ENCODE results near the gene CD9. TPM values are rescaled to one million over a fixed set of nuclear protein-coding genes. Genes with fewer than 3 reads are reported as not detected.

CD9 gene
- total and polyA plus RNA-seq, 2 donors (not counting 1 experiment from before 2014, with no cell fraction given): 7.2 to 12.8 TPM

DNA sequence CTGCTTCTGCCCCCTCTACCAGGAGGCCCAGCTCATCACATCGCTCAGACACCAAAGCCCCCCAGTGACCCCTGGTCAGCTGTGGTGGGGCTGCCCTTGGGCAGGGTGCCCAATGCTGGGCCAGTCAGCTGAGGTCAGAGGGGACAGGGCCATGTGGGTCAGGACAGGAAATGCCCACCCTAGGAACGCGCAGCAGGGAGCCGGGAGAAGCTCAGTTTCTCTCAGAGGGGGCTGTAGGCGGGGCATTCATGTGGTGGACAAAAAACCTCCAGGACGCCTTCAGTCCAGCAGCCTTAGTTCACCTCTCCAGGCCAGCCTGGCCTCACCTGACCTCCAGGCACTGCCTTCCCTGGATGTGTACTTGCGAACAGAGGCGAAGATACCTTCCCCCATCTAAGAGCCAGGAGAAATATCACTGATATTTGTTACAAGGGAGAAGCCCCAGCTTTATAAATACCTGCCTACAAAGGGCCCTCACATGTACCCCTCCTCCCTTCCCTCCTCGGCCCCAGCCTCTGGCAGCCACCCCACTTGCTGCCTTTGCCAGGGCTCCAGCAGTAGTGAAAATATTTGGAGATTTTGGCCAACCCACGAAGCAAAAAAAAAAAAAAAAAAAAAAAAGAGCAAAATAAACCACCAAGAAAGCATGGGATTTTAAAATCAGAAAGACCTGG lies 68.4 kb downstream of the CD9 start:
- Histone ChIP-seq H3K36me3 (replicated peaks in 1 of 2; ENCODE audit: control extremely low read depth in 1 of 2, control insufficient read depth in 1 of 2, extremely low read depth in 1 of 2, insufficient read depth in 2 of 2, low read length in 1 of 2) (no peaks in the 10 kb centered on the region), H3K79me2 (ENCODE audit: control insufficient read depth, insufficient read depth, low read length) (no peaks in the 10 kb centered on the region), H3K4me2 (replicated peaks; ENCODE audit: low read depth, low read length, poor library complexity, severe bottlenecking) (no peak overlapping the region), H4K20me1 (ENCODE audit: control insufficient read depth, insufficient read depth, low read length, poor library complexity, severe bottlenecking) (no peaks in the 10 kb centered on the region), H3K9ac (ENCODE audit: low read length) (no peak overlapping the region), H2AFZ (ENCODE audit: insufficient read depth, low read depth, low read length, poor library complexity, severe bottlenecking) (no peak overlapping the region), H3K9me3 (ENCODE audit: control extremely low read depth in 1 of 3, control insufficient read depth in 2 of 3, insufficient read depth in 1 of 3, low read length in 2 of 3) (no peaks in the 10 kb centered on the region), H3K4me1 (ENCODE audit: control insufficient read depth in 2 of 2, insufficient read depth in 2 of 2, low read length in 2 of 2) (no peaks in the 10 kb centered on the region), H3K4me3 (ENCODE audit: control extremely low read depth in 1 of 5, extremely low read depth in 1 of 5, insufficient read depth in 1 of 5, low read depth in 2 of 5, low read length in 4 of 5) (no peak overlapping the region), H3K27ac (ENCODE audit: low read length in 2 of 2) (no peak overlapping the region), H3K27me3 (replicated peaks in 1 of 4; ENCODE audit: control extremely low read depth in 1 of 4, control insufficient read depth in 3 of 4, insufficient read depth in 4 of 4, low read length in 3 of 4) (peaks cover 0 to 6% (median 0%) of the 10 kb centered on the region in 4 experiments)
- TF ChIP-seq EZH2 (IDR thresholded peaks at IDR 0.05; ENCODE audit: borderline replicate concordance, insufficient read depth, low read depth, low read length, poor library complexity, severe bottlenecking): no peak
- TF ChIP-seq, protein P1, sequence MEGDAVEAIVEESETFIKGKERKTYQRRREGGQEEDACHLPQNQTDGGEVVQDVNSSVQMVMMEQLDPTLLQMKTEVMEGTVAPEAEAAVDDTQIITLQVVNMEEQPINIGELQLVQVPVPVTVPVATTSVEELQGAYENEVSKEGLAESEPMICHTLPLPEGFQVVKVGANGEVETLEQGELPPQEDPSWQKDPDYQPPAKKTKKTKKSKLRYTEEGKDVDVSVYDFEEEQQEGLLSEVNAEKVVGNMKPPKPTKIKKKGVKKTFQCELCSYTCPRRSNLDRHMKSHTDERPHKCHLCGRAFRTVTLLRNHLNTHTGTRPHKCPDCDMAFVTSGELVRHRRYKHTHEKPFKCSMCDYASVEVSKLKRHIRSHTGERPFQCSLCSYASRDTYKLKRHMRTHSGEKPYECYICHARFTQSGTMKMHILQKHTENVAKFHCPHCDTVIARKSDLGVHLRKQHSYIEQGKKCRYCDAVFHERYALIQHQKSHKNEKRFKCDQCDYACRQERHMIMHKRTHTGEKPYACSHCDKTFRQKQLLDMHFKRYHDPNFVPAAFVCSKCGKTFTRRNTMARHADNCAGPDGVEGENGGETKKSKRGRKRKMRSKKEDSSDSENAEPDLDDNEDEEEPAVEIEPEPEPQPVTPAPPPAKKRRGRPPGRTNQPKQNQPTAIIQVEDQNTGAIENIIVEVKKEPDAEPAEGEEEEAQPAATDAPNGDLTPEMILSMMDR (IDR thresholded peaks at IDR 0.05): no peak
- peaks cover 15% of the 10 kb centered on the region for H3K27me3 Mint-ChIP-seq
- DNase-seq (no peak), ATAC-seq (ENCODE audit: low read depth) (no peak)
- H3K4me3 Mint-ChIP-seq: no peak overlapping the region
- no peaks in the 10 kb centered on the region for H3K4me1 Mint-ChIP-seq
- POLR2A ChIA-PET: no interaction called here
- CTCF ChIA-PET: interaction anchor here (1.7 kb wide), 1 partner anchor 10 kb away, joined by 4 read pairs; no protein-coding TSS in a partner anchor
- WGBS (ENCODE audit: insufficient coverage): 91% methylated on average over 7 of the region's 10 CpGs
- H3K27ac Mint-ChIP-seq: no peak overlapping the region
- intact Hi-C loops (cut with micrococcal nuclease): no loop called here
- H3K9me3 Mint-ChIP-seq (ENCODE audit: insufficient read depth): no peaks in the 10 kb centered on the region

DNA sequence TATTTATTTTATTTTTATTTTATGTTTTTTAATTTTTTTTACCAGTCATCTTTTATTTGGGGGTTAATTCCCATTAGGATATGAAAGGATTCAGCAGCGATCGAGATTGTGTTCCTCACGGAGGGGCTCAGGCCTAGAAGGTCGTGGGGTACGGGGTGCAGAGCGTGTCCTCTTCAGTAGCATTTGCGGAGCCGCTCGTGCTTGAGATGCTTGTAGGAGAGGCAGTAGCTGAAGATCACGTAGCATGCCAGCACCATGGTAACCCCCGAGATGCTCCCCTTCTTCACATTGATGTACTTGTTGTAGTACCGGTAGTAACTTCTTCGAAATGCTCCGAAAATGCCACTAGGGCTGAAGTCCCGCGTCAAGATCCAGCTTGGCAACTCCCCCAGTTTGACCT lies 69.8 kb downstream of the CD9 start:
- Histone ChIP-seq H3K79me2 (ENCODE audit: control insufficient read depth, insufficient read depth, low read length) (no peaks in the 10 kb centered on the region), H4K20me1 (ENCODE audit: control insufficient read depth, insufficient read depth, low read length, poor library complexity, severe bottlenecking) (no peaks in the 10 kb centered on the region), H3K27ac (ENCODE audit: low read length in 2 of 2) (no peak overlapping the region), H3K4me3 (ENCODE audit: control extremely low read depth in 1 of 5, extremely low read depth in 1 of 5, insufficient read depth in 1 of 5, low read depth in 2 of 5, low read length in 4 of 5) (no peak overlapping the region), H3K36me3 (replicated peaks in 1 of 2; ENCODE audit: control extremely low read depth in 1 of 2, control insufficient read depth in 1 of 2, extremely low read depth in 1 of 2, insufficient read depth in 2 of 2, low read length in 1 of 2) (no peaks in the 10 kb centered on the region), H3K9me3 (ENCODE audit: control extremely low read depth in 1 of 3, control insufficient read depth in 2 of 3, insufficient read depth in 1 of 3, low read length in 2 of 3) (no peaks in the 10 kb centered on the region), H3K27me3 (replicated peaks in 1 of 4; ENCODE audit: control extremely low read depth in 1 of 4, control insufficient read depth in 3 of 4, insufficient read depth in 4 of 4, low read length in 3 of 4) (peaks cover 0 to 11% (median 1%) of the 10 kb centered on the region in 4 experiments), H3K9ac (ENCODE audit: low read length) (no peak overlapping the region), H3K4me2 (replicated peaks; ENCODE audit: low read depth, low read length, poor library complexity, severe bottlenecking) (no peak overlapping the region), H3K4me1 (ENCODE audit: control insufficient read depth in 2 of 2, insufficient read depth in 2 of 2, low read length in 2 of 2) (no peaks in the 10 kb centered on the region), H2AFZ (ENCODE audit: insufficient read depth, low read depth, low read length, poor library complexity, severe bottlenecking) (no peak overlapping the region)
- POLR2A ChIA-PET: no interaction called here
- Mint-ChIP-seq H3K27me3 (peaks cover 19% of the 10 kb centered on the region), H3K9me3 (ENCODE audit: insufficient read depth) (no peaks in the 10 kb centered on the region), H3K4me1 (no peaks in the 10 kb centered on the region), H3K4me3 (no peak overlapping the region), H3K27ac (no peak overlapping the region)
- CTCF ChIA-PET: no interaction called here
- no peak for ATAC-seq (ENCODE audit: low read depth)
- TF ChIP-seq, protein P1 (IDR thresholded peaks at IDR 0.05): no peak
- WGBS (ENCODE audit: insufficient coverage): 97% methylated on average over 13 of the region's 16 CpGs
- intact Hi-C loops (cut with micrococcal nuclease): no loop called here
- no peak for DNase-seq

Data from B cell (primary cell).